Body of pancreas (tissue), 4 donors: ENCODE data around the gene IQCE. TPM values are rescaled to one million over a fixed set of nuclear protein-coding genes. Genes with fewer than 3 reads are reported as not detected.

Experiments
- ATAC-seq: fragments of 150-250 bp; one replicate; pipeline ENCODE4 v1.9.1; 2016
- DNase-seq, 4 donors: peaks; one replicate each; pipeline ENCODE4 v3.0.0-alpha.2; 2019
- H3K27ac ChIP-seq, 4 donors: fragments of 200-600 bp; sonication (generic); 1 replicate in 3 of 4; 2 replicates in 1 of 4; pipeline versions ENCODE4 v1.5.1 to v1.6.1; 2016 to 2019; ENCODE audit warnings: mild to moderate bottlenecking in 1 of 4, mixed read lengths in 1 of 4, moderate library complexity in 1 of 4
- H3K27me3 ChIP-seq, 2 donors: fragments of 200-600 bp; sonication (generic); one replicate each; pipeline ENCODE4 v1.6.0; 2016; ENCODE audit warnings: mild to moderate bottlenecking in 1 of 2
- H3K36me3 ChIP-seq, 2 donors: fragments of 200-600 bp; sonication (generic); replicated peaks in 1 of 2; 2 replicates each; pipeline ENCODE4 v1.5.1; 2016; ENCODE audit warnings: low read depth in 2 of 2; ENCODE audit not compliant: insufficient read depth in 1 of 2
- H3K4me1 ChIP-seq: fragments of 200-600 bp; sonication (generic); one replicate; pipeline ENCODE4 v1.6.0; 2016
- H3K4me3 ChIP-seq, 2 donors: fragments of 200-600 bp; sonication (generic); 1 replicate in 1 of 2; 2 replicates in 1 of 2; pipeline ENCODE4 v1.5.1; 2016 to 2019
- H3K9me3 ChIP-seq, 3 donors: fragments of 200-600 bp; sonication (generic); 1 replicate in 2 of 3; 2 replicates in 1 of 3; pipeline ENCODE4 v1.5.1; 2016
- CTCF ChIP-seq, 7 experiments: fragments of 450-650 bp in 4 of 7; fragments of 200-600 bp in 3 of 7; sonication (generic) in 3 of 7; IDR thresholded peaks; one replicate each; pipeline ENCODE4 v1.5.1; 2016 to 2019; ENCODE audit warnings: antibody characterized with exemption in 7 of 7
- POLR2A ChIP-seq, 3 donors: fragments of 450-650 bp; IDR thresholded peaks; one replicate each; pipeline ENCODE4 v1.6.1; 2016; ENCODE audit warnings: antibody characterized with exemption in 3 of 3, mild to moderate bottlenecking in 2 of 3
- WGBS, 2 donors: methylation state at CpG; one replicate each; pipeline ENCODE4 v1.1.5; 2017; 5-methylcytosine and 5-hydroxymethylcytosine counted together
- intact Hi-C: fragments of 100-400 bp; cut with DNase I; formaldehyde crosslinking; loops from one replicate; pipeline ENCODE4 v1.15.1; 2023
- total RNA-seq, 2 donors: library from RNA; depleted of rRNA; stranded (reverse); fragments of >200 nt; gene quantifications; one replicate each; pipeline ENCODE4 v1.1.0, GENCODE V29; 2016

The IQCE gene
- total RNA-seq, 2 donors from 2014 or later, result 7.8 to 73.2 TPM

- intact Hi-C loops, result no loop called here
- Histone ChIP-seq H3K27me3 (no peaks in the 10 kb centered on the region), H3K27ac (no peak overlapping the region), H3K9me3 (no peaks in the 10 kb centered on the region), H3K4me3 (no peak overlapping the region), H3K36me3 (no peaks in the 10 kb centered on the region), H3K4me1 (peaks cover 15% of the 10 kb centered on the region)
- TF ChIP-seq CTCF (IDR thresholded peaks at IDR 0.05) (no peak), POLR2A (IDR thresholded peaks at IDR 0.05) (no peak)
- DNase-seq (peak in 2 of 4 donors; percentile 44 to 52), ATAC-seq (no peak)
- WGBS, 2 donors, result 31 to 54% methylated on average over 22 of the region's 22 CpGs
Observed at GRCh38 chr7:2614631-2615330, 56.0 kb downstream of the IQCE start.

- Histone ChIP-seq H3K36me3 (no peaks in the 10 kb centered on the region), H3K27ac (no peak overlapping the region), H3K4me1 (peaks cover 22% of the 10 kb centered on the region), H3K27me3 (no peaks in the 10 kb centered on the region), H3K4me3 (no peak overlapping the region), H3K9me3 (no peaks in the 10 kb centered on the region)
- 80 to 82% methylated on average over 24 to 33 of the region's 33 CpGs for WGBS, 2 donors
- TF ChIP-seq CTCF (IDR thresholded peaks at IDR 0.05) (no peak), POLR2A (IDR thresholded peaks at IDR 0.05) (no peak)
- intact Hi-C loops, result no loop called here
- DNase-seq (no peak), ATAC-seq (no peak)
Observed at GRCh38 chr7:2616387-2617324, 57.9 kb downstream of the IQCE start.

- Histone ChIP-seq H3K4me1 (peaks cover 29% of the 10 kb centered on the region), H3K9me3 (no peaks in the 10 kb centered on the region), H3K27me3 (no peaks in the 10 kb centered on the region), H3K36me3 (no peaks in the 10 kb centered on the region), H3K4me3 (no peak overlapping the region), H3K27ac (no peak overlapping the region)
- DNase-seq (no peak), ATAC-seq (no peak)
- TF ChIP-seq POLR2A (IDR thresholded peaks at IDR 0.05), result no peak
- no peak for TF ChIP-seq CTCF (IDR thresholded peaks at IDR 0.05)
- 64 to 74% methylated on average over 18 to 22 of the region's 22 CpGs for WGBS, 2 donors
- intact Hi-C loops, result no loop called here
Observed at GRCh38 chr7:2617325-2617905, 58.6 kb downstream of the IQCE start.

GRCh38 chr7:2619116-2619515 is 60.3 kb downstream of the IQCE start:
- ATAC-seq (no peak), DNase-seq (no peak)
- TF ChIP-seq CTCF (IDR thresholded peaks at IDR 0.05) (no peak), POLR2A (IDR thresholded peaks at IDR 0.05) (no peak)
- WGBS, 2 donors, result 68 to 69% methylated on average over 9 of the region's 9 CpGs
- no peak overlapping the region for H3K4me3 ChIP-seq
- H3K4me1 ChIP-seq, result peaks cover 30% of the 10 kb centered on the region
- no peaks in the 10 kb centered on the region for H3K9me3 ChIP-seq
- H3K36me3 ChIP-seq, result no peaks in the 10 kb centered on the region
- no peaks in the 10 kb centered on the region for H3K27me3 ChIP-seq
- H3K27ac ChIP-seq, result no peak overlapping the region
- intact Hi-C loops, result no loop called here
